Raji (cell line): Measurements from ENCODE around the gene RSRC1.

Experiments used
- POLR2A ChIP-seq: IDR thresholded peaks from 2 replicates; pipeline ENCODE4 v1.6.1; 2011; ENCODE audit warnings: low read depth, low read length, control low read depth; ENCODE audit not compliant: insufficient read depth

Gene RSRC1

DNA sequence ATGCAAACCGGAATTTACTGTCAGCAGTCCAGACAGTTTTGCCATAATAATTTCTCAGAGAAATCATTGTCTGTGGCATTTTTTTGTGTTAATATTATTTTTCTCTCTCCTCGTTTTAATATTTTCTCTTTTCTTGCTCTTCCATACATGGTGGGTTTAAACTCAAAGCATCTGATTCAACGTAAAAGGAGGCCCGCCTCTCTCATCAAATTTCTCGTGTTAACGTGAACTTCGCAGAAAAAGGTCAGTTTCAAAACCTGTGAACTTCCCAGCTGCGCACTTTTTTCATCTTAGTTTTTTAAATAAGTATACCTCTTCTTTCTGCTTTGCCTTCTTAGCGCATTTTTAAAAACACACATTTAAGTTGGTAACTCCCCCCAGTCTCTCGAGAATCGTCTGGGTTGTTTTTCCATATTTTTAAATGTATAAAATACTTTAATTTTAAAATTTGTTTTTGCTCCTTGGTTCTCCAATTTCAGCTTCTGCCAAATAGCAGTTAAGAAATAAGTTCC is 12.8 kb upstream of the RSRC1 start:
- TF ChIP-seq POLR2A, result no peak

DNA sequence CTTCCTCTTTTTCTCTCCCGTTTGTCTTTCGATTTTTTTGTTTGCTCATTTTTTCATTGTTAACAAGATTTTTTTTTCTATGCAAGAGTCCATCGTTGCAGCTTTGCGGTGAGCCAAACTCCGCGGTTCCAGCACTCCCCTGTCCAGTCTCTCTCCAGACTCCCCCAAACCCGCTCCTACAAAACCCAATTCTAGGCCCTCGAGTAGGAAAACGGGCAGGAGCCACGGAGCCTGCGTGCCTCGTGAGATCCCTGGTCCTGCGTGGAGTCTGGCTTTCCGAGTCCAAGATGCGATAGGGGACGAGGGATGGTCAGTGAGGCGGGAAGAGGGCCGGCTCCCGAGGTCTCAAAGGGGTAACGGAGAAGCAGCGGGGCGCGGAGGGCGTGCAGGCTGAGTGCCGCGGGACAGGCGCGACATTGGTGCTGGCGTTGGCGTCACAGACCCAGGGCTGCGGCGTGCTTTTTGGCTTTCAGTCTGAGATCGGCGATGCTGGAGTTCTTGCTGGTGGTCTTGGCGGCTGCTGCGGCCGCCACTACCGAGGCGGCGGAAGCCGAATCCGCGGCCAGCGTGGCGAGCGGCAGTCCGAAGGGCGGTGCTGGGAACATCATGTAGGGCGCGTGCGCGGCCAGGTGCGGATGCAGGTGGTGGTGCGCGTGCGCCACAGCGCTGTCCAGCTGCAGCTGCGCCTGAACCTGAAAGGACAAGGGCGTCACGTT is 12.1 kb upstream of the RSRC1 start:
- peak; percentile 87 for TF ChIP-seq POLR2A

DNA sequence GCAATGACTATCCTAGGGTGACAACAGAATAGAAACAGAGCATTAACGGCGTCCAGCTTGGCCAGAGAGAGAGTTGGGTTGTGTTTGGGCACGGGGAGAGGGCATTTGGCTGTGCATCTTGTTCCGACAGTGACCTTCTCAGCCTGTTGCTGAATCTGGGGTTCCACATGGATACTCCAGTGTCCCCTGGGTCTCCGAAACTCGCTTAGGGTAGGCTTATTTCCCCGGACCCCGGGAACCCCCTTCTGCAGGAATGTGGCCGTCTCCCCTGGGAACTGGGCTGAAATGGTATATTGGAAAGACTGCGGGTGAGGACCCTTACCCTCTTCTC is 11.6 kb upstream of the RSRC1 start:
- no peak for TF ChIP-seq POLR2A

- TF ChIP-seq POLR2A, result no peak
Measured at GRCh38 chr3:158098834-158099424, 11.0 kb upstream of the RSRC1 start.

- no peak for TF ChIP-seq POLR2A
Measured at GRCh38 chr3:158100681-158101080, 9.2 kb upstream of the RSRC1 start.

GRCh38 chr3:158101335-158102241 is 8.3 kb upstream of the RSRC1 start:
- TF ChIP-seq POLR2A, result no peak

DNA sequence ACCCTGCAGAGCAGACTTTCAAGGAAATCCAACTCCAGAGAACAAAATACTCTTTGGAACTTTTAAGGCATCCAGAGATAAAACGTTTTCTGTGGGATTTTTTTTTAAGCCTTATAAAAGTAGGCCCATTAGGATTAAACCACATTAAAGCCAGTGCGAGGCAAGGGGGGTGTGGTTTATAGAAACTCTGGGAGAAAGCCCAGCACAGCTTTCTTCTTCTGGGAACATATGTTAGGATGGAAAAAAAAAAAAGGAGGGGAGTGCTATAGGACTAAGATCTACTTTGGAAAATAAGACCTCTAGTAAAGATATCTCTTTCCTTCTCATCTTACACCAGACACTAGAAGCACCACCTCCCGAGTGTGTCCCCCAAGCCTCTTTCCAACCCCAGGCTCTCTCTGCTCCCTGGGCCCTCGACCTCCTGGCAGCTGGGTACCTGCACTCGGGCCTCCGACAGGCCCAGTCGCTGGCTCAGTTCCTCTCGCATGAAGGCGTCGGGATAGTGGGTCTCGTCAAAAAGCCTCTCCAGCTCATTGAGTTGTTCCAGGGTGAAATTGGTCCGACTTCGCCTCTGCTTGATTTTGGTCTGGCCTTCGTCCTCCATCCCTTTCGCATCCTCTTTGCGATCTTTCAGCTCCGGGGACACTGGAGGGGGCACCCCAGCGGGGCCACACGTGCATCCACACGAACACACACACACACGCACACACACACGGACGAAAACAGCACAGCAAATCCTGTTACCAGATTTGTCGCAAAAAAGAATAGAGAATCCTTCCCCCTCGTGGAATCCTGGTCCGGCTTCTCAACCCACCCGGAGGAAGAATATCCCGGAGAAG is 7.4 kb upstream of the RSRC1 start:
- no peak for TF ChIP-seq POLR2A

DNA sequence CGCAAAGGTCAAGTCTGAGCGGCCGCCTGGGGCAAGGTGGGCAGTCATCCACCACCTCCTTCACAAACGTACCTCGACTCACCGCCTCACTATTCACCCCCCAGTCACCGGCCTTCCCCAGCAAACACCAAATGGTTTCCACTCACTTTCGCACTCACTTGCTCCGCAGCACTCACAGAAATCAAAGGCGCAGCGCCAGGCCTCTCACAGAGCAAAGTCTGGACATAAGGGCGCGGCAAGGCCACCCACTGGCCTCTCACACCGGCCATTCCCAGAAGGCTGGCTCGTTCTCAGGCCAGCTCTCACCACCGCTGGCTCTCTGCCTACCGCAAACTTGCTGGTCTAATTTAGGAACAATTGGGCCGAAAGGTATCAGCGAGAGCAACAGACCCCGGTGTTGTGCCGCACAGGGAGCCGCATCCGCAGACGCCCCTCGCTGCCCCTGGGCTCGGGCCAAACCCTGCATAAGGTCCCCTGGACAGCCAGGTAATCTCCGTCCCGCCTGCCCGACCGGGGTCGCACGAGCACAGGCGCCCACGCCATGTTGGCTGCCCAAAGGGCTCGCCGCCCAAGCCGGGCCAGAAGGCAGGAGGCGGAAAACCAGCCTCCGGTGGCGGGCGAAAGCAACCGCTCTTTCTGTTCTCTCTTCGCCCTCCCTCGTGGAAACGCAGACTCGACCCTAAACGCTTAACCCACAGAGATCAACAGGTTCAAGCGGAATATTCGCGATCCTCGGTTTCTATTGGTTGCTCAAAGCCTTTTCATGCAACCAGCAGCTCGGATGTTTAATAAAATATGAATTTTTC is 6.6 kb upstream of the RSRC1 start:
- no peak for TF ChIP-seq POLR2A

DNA sequence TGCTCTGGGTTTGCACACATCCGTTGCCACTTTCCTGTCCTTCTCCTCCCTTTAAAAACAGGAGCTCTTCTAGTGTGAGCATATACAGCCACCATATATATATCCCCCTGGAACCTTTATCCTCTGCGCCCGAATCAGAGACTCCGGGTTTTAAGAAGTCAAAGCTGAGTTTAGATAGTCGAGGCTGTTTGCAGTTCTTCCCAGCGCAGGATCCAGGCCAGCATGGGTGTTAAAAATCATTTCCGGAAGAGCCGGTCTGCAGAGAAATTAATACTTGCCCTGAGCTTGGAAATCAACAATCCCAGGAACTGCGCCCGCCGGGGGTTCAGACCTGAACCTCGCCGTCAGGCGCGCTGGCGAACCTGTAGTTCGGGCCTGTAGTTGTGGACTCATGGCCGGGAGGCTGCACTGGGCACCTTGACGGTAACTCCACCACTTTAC is 6.0 kb upstream of the RSRC1 start:
- TF ChIP-seq POLR2A, result no peak

DNA sequence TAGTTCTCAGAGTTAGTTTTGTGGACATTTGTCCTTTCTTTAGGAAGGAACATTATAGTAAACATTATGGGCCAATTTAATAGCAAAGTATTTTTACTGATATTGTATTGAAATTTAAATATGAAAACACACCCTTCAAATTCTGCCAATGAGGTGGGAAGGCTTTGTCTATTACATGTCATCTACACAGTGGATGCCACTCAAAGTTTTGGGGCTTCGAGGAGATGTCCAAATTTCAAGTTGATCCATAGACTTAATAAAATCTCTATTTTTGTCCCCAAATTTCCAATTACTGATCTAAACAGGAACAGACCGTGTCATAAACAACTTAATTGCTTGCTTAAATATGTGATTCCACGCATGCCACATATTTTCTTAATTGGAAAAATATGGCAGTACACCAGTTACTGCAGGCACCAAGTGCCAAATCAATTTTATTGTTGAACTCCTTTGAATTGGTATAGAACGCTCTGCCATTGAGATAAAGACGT is 5.4 kb upstream of the RSRC1 start:
- no peak for TF ChIP-seq POLR2A

DNA sequence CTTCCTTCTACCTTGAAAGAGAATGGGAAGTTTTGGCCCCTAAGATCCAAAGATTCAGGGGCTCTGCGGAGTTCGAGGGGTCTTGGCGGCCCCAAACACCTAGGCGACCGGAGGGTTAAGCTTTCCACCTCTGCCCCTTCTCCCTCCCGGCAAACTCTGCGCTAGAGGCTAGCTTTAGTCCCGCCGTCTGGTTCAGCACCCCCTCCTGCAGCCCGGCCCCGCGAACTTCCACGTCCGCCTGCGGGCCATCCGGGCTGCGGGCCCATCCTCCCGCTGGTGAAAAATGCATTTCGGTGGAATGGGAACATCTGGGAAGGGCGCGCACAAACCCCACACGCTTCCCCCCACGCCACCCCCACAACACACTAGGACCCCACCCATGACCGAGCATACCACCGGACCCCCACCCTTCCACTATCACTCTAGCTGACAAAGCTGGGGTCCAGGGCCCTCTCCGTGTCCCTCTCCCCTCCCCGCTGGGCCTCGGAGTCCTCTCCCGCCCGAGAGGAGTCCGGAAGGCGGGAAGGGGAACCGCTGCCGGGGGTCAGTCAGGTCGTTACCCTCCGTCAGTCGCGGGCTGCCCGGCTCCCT is 4.7 kb upstream of the RSRC1 start:
- TF ChIP-seq POLR2A, result no peak

DNA sequence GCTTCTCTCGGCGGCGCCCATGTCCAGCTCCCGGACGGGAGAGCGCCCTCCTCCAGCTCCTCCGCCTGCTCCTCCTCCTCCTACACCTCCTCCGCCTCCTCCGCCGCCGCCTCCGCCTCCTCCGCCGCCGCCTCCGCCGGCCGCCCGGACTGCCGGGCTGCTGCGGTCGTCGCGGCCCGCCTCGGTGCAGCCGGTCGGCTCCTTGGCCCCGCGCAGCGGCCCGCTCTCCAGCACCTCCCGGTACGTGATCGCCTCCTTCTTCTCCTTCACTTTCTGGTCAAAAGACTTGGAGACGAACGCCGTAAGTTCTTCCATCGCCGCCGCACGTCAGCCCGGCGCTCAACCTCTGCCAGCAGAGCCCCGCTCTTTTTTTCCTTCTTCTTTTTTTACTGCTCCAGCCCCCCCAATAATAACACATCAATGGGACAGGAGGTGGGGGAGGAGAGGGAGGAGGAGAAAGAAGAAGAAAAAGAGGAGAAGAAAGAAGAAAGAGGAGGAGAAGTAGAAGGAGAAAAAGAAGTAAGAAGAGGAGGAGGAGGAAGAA is 4.1 kb upstream of the RSRC1 start:
- no peak for TF ChIP-seq POLR2A

DNA sequence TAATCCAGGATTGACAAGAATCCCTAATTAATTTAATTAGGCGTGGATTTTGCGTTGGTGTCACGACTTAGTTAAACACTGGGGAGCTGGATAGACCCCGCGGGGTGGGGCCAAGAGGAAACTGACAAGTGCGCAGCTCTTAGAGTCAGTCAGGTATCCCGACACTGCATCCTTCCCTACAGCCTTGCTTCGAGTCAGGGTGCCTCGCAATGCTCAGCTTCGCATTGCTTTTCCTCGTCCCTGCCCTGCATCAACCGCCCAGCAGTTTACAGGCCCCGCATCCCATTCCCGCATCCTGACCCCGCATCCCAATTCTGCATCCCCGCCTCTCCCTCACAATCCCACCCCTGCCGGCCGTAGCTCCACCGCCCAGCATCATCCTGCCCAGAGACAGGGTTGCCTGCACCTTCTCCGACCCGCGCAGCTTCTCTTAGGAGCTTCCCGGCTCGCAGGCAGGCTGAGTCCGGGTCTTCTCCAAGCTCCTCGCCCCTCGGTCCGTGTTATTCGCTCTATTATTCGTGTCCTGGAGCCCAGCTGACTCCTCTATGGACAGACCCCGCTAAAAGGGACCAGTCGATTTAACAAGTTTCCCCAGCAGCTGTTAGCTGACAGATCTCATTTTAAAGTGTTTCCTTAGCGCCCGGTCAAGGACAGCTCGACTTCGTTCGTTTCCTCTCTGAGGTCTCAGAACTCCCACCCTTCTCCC is 3.0 kb upstream of the RSRC1 start:
- no peak for TF ChIP-seq POLR2A
